ENCODE data around the gene CTAGE8. TPM values are rescaled to one million over a fixed set of nuclear protein-coding genes. Genes with fewer than 3 reads are reported as not detected.
"Not testable (repeated sequence)": the region's sequence is repeated elsewhere in the genome, so short reads cannot be mapped to it uniquely, and the experiment has no call there.

Gene CTAGE8, protein sequence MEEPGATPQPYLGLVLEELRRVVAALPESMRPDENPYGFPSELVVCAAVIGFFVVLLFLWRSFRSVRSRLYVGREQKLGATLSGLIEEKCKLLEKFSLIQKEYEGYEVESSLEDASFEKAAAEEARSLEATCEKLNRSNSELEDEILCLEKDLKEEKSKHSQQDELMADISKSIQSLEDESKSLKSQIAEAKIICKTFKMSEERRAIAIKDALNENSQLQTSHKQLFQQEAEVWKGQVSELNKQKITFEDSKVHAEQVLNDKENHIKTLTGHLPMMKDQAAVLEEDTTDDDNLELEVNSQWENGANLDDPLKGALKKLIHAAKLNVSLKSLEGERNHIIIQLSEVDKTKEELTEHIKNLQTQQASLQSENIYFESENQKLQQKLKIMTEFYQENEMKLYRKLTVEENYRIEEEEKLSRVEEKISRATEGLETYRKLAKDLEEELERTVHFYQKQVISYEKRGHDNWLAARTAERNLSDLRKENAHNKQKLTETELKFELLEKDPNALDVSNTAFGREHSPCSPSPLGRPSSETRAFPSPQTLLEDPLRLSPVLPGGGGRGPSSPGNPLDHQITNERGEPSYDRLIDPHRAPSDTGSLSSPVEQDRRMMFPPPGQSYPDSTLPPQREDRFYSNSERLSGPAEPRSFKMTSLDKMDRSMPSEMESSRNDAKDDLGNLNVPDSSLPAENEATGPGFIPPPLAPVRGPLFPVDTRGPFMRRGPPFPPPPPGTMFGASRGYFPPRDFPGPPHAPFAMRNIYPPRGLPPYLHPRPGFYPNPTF
- 1 to 10 TPM in 1 of 4 donors, under 1 TPM in 2, not detected in 1; 0.42 to 1.5 (median 0.71) TPM for total RNA-seq

DNA sequence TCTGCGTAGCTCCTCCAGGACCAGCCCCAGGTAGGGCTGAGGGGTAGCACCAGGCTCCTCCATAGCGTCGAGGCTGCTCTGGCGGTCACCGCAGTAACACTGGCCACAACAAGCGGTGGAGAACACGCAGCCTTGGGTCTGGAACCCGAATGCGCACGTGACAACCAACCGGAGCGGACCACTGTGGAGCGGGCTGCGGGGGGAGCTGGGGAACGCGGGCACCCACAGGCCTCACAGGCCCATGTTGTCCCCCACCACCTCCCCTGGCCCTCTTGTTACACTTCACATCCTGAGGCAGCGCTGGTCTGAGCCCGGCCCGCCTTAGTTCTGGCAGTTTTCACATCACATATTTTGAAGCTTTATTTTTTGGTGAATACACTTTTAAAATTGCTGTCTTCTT is at the start of gene CTAGE8:
TSS of gene CTAGE8 (minus strand) at position 101 of the 400 bp plus-strand sequence. CDS start at position 63, 38 bp downstream.
- intact Hi-C loops (cut with DNase I); H3K4me1 ChIP-seq; DNase-seq (ENCODE audit: extremely low spot score); H3K27me3 ChIP-seq; H3K9me3 ChIP-seq; H3K27ac ChIP-seq (replicated peaks in 1 of 4); H3K36me3 ChIP-seq; H3K4me3 ChIP-seq: not testable (repeated sequence)
- 100% methylated on average over 3 of the region's 19 CpGs for WGBS

DNA sequence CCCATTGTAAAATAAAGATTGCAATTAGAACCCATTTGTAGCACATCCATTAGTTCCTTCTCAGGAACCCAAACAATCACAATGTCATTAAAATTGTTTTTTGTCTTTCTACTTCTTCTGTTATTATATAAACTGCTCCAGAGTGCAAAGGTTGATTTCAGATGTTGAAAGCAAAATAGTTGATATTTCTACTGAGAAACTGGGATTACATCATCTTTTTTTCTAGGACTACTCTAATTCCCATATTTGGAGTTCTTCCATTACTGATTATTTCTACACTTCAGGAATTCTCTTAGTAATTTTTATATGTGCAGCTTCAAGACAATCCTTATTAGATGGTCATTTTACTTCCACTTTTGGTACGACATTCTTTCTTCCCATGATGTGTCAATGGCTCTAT is 48.4 kb upstream of the CTAGE8 start:
- H3K36me3 ChIP-seq; H3K27ac ChIP-seq (replicated peaks in 1 of 4); H3K9me3 ChIP-seq; intact Hi-C loops (cut with DNase I); H3K27me3 ChIP-seq; H3K4me1 ChIP-seq; H3K4me3 ChIP-seq; DNase-seq (ENCODE audit: extremely low spot score): not testable (repeated sequence)
- WGBS: no CpG with 5 or more reads among the region's 1 CpG

DNA sequence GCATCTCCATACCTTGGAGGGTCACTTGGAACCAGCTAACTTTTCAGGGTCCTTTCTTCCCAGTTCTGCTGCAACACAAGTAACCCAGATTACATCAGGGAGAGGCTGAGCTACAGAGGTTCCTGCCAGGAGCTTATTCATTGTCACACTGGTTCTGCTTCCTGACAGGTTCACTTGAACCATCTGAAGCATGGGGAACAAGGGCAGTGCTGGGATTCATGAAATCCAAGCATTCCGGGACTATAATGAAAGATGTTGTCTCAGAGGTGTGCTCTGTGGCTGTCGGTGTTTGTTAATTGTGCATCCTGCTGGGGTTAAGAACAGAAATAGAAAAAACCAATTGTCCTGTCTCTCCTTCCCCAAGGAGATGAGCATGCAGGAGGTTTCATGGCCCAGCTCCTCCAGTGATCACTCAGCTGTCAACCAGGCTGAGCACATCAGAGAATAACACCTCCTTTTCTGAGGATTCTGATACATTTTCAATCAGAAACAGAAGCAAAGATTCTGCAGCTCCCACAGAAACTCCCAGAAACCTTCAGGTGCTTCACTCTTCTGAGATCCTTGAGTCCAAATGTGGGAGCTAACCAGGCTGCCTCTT is 42.9 kb upstream of the CTAGE8 start, which contains the start of gene OR2A1:
TSS of gene OR2A1 (plus strand) at position 548 of the 598 bp plus-strand sequence. CDS start 5,706 bp downstream, outside the sequence.
- no CpG with 5 or more reads among the region's 2 CpGs for WGBS

GRCh38 chr7:144311218-144311617 is 42.1 kb upstream of the CTAGE8 start:
- DNase-seq (ENCODE audit: extremely low spot score); H3K4me3 ChIP-seq; H3K27me3 ChIP-seq; intact Hi-C loops (cut with DNase I); H3K4me1 ChIP-seq; H3K36me3 ChIP-seq; H3K9me3 ChIP-seq; H3K27ac ChIP-seq (replicated peaks in 1 of 4): not testable (repeated sequence)
- WGBS: no CpG with 5 or more reads among the region's 2 CpGs

More for the DNA sequence above, 42.9 kb upstream of the CTAGE8 start, which contains the start of gene OR2A1:
- intact Hi-C loops (cut with DNase I); H3K27me3 ChIP-seq; DNase-seq (ENCODE audit: extremely low spot score); H3K4me1 ChIP-seq; H3K9me3 ChIP-seq; H3K36me3 ChIP-seq; H3K4me3 ChIP-seq; H3K27ac ChIP-seq (replicated peaks in 1 of 4): not testable (repeated sequence)

GRCh38 chr7:144309702-144310101 is 40.6 kb upstream of the CTAGE8 start:
- H3K27ac ChIP-seq (replicated peaks in 1 of 4); H3K9me3 ChIP-seq; H3K36me3 ChIP-seq; H3K27me3 ChIP-seq; intact Hi-C loops (cut with DNase I); H3K4me1 ChIP-seq; H3K4me3 ChIP-seq; DNase-seq (ENCODE audit: extremely low spot score): not testable (repeated sequence)
- WGBS: no CpG with 5 or more reads among the region's 2 CpGs

- H3K36me3 ChIP-seq; H3K4me3 ChIP-seq; DNase-seq (ENCODE audit: extremely low spot score); H3K9me3 ChIP-seq; intact Hi-C loops (cut with DNase I); H3K27ac ChIP-seq (replicated peaks in 1 of 4); H3K4me1 ChIP-seq; H3K27me3 ChIP-seq: not testable (repeated sequence)
- no CpG with 5 or more reads among the region's 2 CpGs for WGBS
These were observed 36.1 kb upstream of the CTAGE8 start for GRCh38 chr7:144305156-144305555.

DNA sequence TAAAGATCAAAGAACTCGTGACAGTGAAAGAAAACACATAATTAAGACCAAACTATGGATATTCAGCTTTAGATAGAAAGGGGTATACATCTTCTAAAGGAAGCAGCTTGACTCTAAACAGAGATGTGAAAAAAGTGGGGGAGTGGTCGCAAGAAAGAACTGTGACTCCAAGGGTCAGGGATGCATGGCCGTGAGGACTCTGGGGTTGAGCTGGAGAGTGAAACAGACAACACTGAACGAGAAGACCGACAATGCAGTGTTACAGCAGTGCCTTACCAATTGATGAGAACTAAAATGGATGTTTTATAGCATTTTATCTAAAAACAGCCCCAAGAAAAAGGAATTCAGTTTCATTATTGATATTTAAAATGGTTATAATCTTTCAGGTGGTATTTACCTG is 34.5 kb upstream of the CTAGE8 start:
- H3K27ac ChIP-seq (replicated peaks in 1 of 4); H3K4me3 ChIP-seq; H3K9me3 ChIP-seq; H3K27me3 ChIP-seq; intact Hi-C loops (cut with DNase I); DNase-seq (ENCODE audit: extremely low spot score); H3K4me1 ChIP-seq; H3K36me3 ChIP-seq: not testable (repeated sequence)
- WGBS: no CpG with 5 or more reads among the region's 5 CpGs

DNA sequence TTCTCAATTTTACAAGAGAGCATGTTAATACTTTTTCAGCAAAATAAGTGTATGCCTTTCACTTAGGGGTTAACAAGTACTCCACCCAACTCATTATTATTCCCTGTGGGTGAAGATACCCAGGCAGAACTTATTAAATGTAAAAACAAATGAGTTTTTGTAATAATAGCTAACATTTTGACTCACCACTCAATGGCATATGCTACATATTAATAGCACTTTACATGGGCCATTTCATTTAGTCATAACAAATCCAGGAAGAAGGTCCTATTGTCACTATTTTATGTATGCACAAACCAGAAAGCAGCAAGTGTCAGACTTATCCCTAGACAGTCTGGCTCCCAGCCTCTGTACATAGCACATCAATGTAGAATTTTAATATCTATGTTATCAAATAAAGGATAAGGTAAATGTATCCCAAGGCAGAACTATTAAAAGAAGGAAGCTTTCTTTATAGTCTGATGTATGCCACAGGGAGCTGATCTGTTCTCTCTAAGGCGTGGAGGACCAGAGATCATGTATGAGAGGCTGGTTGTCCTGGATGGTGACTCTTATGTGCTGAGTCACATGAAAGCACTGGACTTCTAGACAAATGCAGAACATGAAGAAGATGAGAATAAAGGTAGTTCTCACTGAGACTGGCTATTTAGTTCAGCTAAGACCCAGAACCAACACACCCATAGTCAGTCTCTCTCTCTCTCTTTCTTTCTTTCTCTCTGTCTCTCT is 33.7 kb upstream of the CTAGE8 start:
- H3K9me3 ChIP-seq: not testable (repeated sequence)

GRCh38 chr7:144293794-144294499 is 24.9 kb upstream of the CTAGE8 start:
- no CpG with 5 or more reads among the region's 60 CpGs for WGBS
- H3K4me1 ChIP-seq; H3K36me3 ChIP-seq; H3K27ac ChIP-seq (replicated peaks in 1 of 4); intact Hi-C loops (cut with DNase I); H3K27me3 ChIP-seq; DNase-seq (ENCODE audit: extremely low spot score); H3K9me3 ChIP-seq: not testable (repeated sequence)
- H3K4me3 ChIP-seq: peak overlapping the region in 3 of 4 donors; percentile 32 to 46 (median 33)

More for the DNA sequence above, 33.7 kb upstream of the CTAGE8 start:
- DNase-seq (ENCODE audit: extremely low spot score); H3K27me3 ChIP-seq; H3K27ac ChIP-seq (replicated peaks in 1 of 4); H3K36me3 ChIP-seq; intact Hi-C loops (cut with DNase I); H3K4me3 ChIP-seq; H3K4me1 ChIP-seq: not testable (repeated sequence)
- no CpG with 5 or more reads among the region's 1 CpG for WGBS

GRCh38 chr7:144292384-144293161 is 23.5 kb upstream of the CTAGE8 start:
- peak; percentile 5 for DNase-seq (ENCODE audit: extremely low spot score)
- H3K4me3 ChIP-seq; H3K36me3 ChIP-seq; H3K9me3 ChIP-seq; intact Hi-C loops (cut with DNase I); H3K27ac ChIP-seq (replicated peaks in 1 of 4); H3K27me3 ChIP-seq; H3K4me1 ChIP-seq: not testable (repeated sequence)
- WGBS: 75% methylated on average over 3 of the region's 14 CpGs

GRCh38 chr7:144291607-144292006 is 22.5 kb upstream of the CTAGE8 start:
- WGBS: 69% methylated on average over 3 of the region's 4 CpGs
- H3K36me3 ChIP-seq; H3K4me1 ChIP-seq; H3K9me3 ChIP-seq; intact Hi-C loops (cut with DNase I); DNase-seq (ENCODE audit: extremely low spot score); H3K27me3 ChIP-seq; H3K4me3 ChIP-seq; H3K27ac ChIP-seq (replicated peaks in 1 of 4): not testable (repeated sequence)
